Measurements from ENCODE around the gene NOL4L.

The NOL4L gene

GRCh38 chr20:32447136-32448027, 137.8 kb downstream of the NOL4L start:
- DNase-seq (ENCODE audit: low read depth, low spot score) = no peak

- DNase-seq (ENCODE audit: low read depth, low spot score) = no peak
Measured at GRCh38 chr20:32446301-32447100, 138.6 kb downstream of the NOL4L start.

GRCh38 chr20:32445539-32446273, 139.4 kb downstream of the NOL4L start:
- DNase-seq (ENCODE audit: low read depth, low spot score) = no peak

GRCh38 chr20:32444474-32445220, 140.5 kb downstream of the NOL4L start:
- no peak for DNase-seq (ENCODE audit: low read depth, low spot score)

- DNase-seq (ENCODE audit: low read depth, low spot score) = no peak
Measured at GRCh38 chr20:32443386-32443974, 141.7 kb downstream of the NOL4L start.

GRCh38 chr20:32442630-32443373, 142.3 kb downstream of the NOL4L start:
- DNase-seq (ENCODE audit: low read depth, low spot score) = no peak

GRCh38 chr20:32441638-32442037, 143.5 kb downstream of the NOL4L start:
- DNase-seq (ENCODE audit: low read depth, low spot score) = no peak

GRCh38 chr20:32440758-32441078, 144.4 kb downstream of the NOL4L start:
- DNase-seq (ENCODE audit: low read depth, low spot score) = no peak

- DNase-seq (ENCODE audit: low read depth, low spot score) = no peak
Measured at GRCh38 chr20:32440069-32440757, 144.9 kb downstream of the NOL4L start.

- no peak for DNase-seq (ENCODE audit: low read depth, low spot score)
Measured at GRCh38 chr20:32439132-32439829, 145.9 kb downstream of the NOL4L start.

GRCh38 chr20:32438331-32438858, 146.7 kb downstream of the NOL4L start:
- DNase-seq (ENCODE audit: low read depth, low spot score) = no peak

GRCh38 chr20:32437391-32438074, 147.6 kb downstream of the NOL4L start:
- DNase-seq (ENCODE audit: low read depth, low spot score) = no peak

GRCh38 chr20:32436968-32437367, 148.2 kb downstream of the NOL4L start:
- DNase-seq (ENCODE audit: low read depth, low spot score) = no peak

- DNase-seq (ENCODE audit: low read depth, low spot score) = no peak
Measured at GRCh38 chr20:32436142-32436861, 148.8 kb downstream of the NOL4L start.

- no peak for DNase-seq (ENCODE audit: low read depth, low spot score)
Measured at GRCh38 chr20:32435449-32436107, 149.6 kb downstream of the NOL4L start.

- DNase-seq (ENCODE audit: low read depth, low spot score) = no peak
Measured at GRCh38 chr20:32434434-32434833, 150.7 kb downstream of the NOL4L start.
